ENCODE data around the gene NELFE. TPM values are rescaled to one million over a fixed set of nuclear protein-coding genes. Genes with fewer than 3 reads are reported as not detected.
"Not testable (repeated sequence)": the region's sequence is repeated elsewhere in the genome, so short reads cannot be mapped to it uniquely, and the experiment has no call there.

NELFE gene
- total and polyA plus RNA-seq, 2 experiments from 2014 or later, result 62.9 to 108 TPM

- Histone ChIP-seq H2AFZ (no peak overlapping the region), H3K79me2 (ENCODE audit: insufficient read depth) (peaks cover 33% of the 10 kb centered on the region), H3K9ac (no peak overlapping the region), H3K9me2 (ENCODE audit: insufficient read depth) (no peaks in the 10 kb centered on the region), H3K4me2 (ENCODE audit: unreplicated experiment) (no peak overlapping the region), H4K20me1 (ENCODE audit: insufficient read depth) (no peaks in the 10 kb centered on the region), H3F3A (ENCODE audit: insufficient read depth) (peaks cover 5% of the 10 kb centered on the region), H3K9me3 (ENCODE audit: low read depth) (no peaks in the 10 kb centered on the region), H3K27ac (no peak overlapping the region), H3K36me3 (ENCODE audit: low read depth) (peaks cover 11% of the 10 kb centered on the region; the same call in 1 of the 2 replicates), H3K4me1 (ENCODE audit: insufficient read depth) (peaks cover 4% of the 10 kb centered on the region; the same call in 1 of the 2 replicates), H3K4me3 (no peak overlapping the region), H3K27me3 (replicated peaks; ENCODE audit: insufficient read depth) (no peaks in the 10 kb centered on the region)
- TF ChIP-seq EZH2phosphoT487 (IDR thresholded peaks at IDR 0.05; ENCODE audit: insufficient read depth, low read depth), result no peak
- no peak for TF ChIP-seq EZH2 (IDR thresholded peaks at IDR 0.05; ENCODE audit: insufficient read depth, poor library complexity, severe bottlenecking)
- DNase-seq, result no peak
- 87 to 88% methylated on average over 12 of the region's 12 CpGs for WGBS, 2 experiments (ENCODE audit: low coverage in 1 of 2, low lambda C conversion rate in 2 of 2, missing lambda C conversion rate in 2 of 2)
- in situ Hi-C loops (cut with MboI), result no loop called here
Observed at GRCh38 chr6:31977816-31978431, 19.2 kb upstream of the NELFE start.

- H3K9ac ChIP-seq; in situ Hi-C loops (cut with MboI); H3K4me3 ChIP-seq; DNase-seq; H3K9me2 ChIP-seq (ENCODE audit: insufficient read depth); H3K27ac ChIP-seq; H3K4me1 ChIP-seq (ENCODE audit: insufficient read depth); H3K27me3 ChIP-seq (replicated peaks; ENCODE audit: insufficient read depth); H3K9me3 ChIP-seq (ENCODE audit: low read depth); H2AFZ ChIP-seq; H3K4me2 ChIP-seq (ENCODE audit: unreplicated experiment); H4K20me1 ChIP-seq (ENCODE audit: insufficient read depth): not testable (repeated sequence)
- Histone ChIP-seq H3F3A (ENCODE audit: insufficient read depth) (peaks cover 12% of the 10 kb centered on the region), H3K79me2 (ENCODE audit: insufficient read depth) (peaks cover 43% of the 10 kb centered on the region), H3K36me3 (ENCODE audit: low read depth) (peaks cover 11% of the 10 kb centered on the region; the same call in 1 of the 2 replicates)
- 90% methylated on average over 22 of the region's 30 CpGs; no CpG with 5 or more reads in 1 of the 2 experiments for WGBS, 2 experiments (ENCODE audit: low coverage in 1 of 2, low lambda C conversion rate in 2 of 2, missing lambda C conversion rate in 2 of 2)
Observed at GRCh38 chr6:31976065-31976464, 17.3 kb upstream of the NELFE start.

- Histone ChIP-seq H3K27ac (peak overlapping the region; percentile 96), H3K4me2 (ENCODE audit: unreplicated experiment) (peak overlapping the region; percentile 98), H3F3A (ENCODE audit: insufficient read depth) (peaks cover 23% of the 10 kb centered on the region), H3K9me2 (ENCODE audit: insufficient read depth) (no peaks in the 10 kb centered on the region), H3K9ac (peak overlapping the region; percentile 99), H3K4me3 (peak overlapping the region; percentile 90), H3K4me1 (ENCODE audit: insufficient read depth) (peaks cover 13% of the 10 kb centered on the region), H3K9me3 (ENCODE audit: low read depth) (no peaks in the 10 kb centered on the region), H3K79me2 (ENCODE audit: insufficient read depth) (peaks cover 51% of the 10 kb centered on the region), H3K36me3 (ENCODE audit: low read depth) (0 out of 2 replicates have a peak, but pooled peaks cover 5% of the 10 kb centered on the region), H4K20me1 (ENCODE audit: insufficient read depth) (no peaks in the 10 kb centered on the region), H3K27me3 (replicated peaks; ENCODE audit: insufficient read depth) (no peaks in the 10 kb centered on the region), H2AFZ (peak overlapping the region; percentile 60)
- 4% methylated on average over 19 of the region's 19 CpGs for WGBS, 2 experiments (ENCODE audit: low coverage in 1 of 2, low lambda C conversion rate in 2 of 2, missing lambda C conversion rate in 2 of 2)
- in situ Hi-C loops (cut with MboI), result no loop called here
- DNase-seq, result peak; percentile 87
- no peak for TF ChIP-seq EZH2 (IDR thresholded peaks at IDR 0.05; ENCODE audit: insufficient read depth, poor library complexity, severe bottlenecking)
- TF ChIP-seq EZH2phosphoT487 (IDR thresholded peaks at IDR 0.05; ENCODE audit: insufficient read depth, low read depth), result no peak
Observed at GRCh38 chr6:31972709-31973350, 14.1 kb upstream of the NELFE start.

DNA sequence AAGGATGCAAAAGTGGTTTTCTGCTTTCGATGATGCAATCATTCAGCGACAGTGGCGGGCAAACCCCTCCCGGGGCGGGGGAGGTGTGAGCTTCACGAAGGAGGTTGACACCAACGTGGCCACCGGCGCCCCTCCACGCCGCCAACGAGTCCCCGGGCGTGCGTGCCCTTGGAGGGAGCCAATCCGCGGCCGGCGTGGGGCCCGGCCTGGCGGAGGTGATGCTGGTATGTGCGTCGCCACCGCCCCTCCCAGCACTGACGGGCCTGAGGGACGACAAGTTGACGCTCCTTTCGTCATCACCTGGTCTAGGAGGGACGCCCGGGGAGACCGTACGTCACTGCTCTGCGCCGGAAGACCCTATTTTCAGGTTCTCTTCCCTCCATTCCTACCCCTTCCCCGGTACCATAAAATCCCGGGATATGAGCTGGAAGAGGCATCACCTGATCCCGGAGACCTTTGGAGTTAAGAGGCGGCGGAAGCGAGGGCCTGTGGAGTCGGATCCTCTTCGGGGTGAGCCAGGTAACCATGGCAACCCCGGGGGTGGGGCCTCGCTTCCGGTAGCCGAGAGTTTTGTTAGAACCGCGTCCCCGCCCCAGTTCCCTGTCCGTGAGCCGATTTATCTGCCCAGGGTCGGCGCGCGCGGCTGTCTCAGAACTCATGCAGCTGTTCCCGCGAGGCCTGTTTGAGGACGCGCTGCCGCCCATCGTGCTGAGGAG lies 13.4 kb upstream of the NELFE start, which contains the start of gene DXO:
DXO (minus strand) TSS at position 146 of the 716 bp plus-strand sequence. CDS start 463 bp downstream, outside the sequence.
- Histone ChIP-seq H3K79me2 (ENCODE audit: insufficient read depth) (peaks cover 56% of the 10 kb centered on the region), H3K4me3 (peak within 1 kb of the TSS; percentile 90), H3K36me3 (ENCODE audit: low read depth) (peaks cover 5% of the 10 kb centered on the region; the same call in 1 of the 2 replicates), H3K9me2 (ENCODE audit: insufficient read depth) (no peaks in the 10 kb centered on the region), H3K4me2 (ENCODE audit: unreplicated experiment) (peak within 1 kb of the TSS; percentile 98), H3K27me3 (replicated peaks; ENCODE audit: insufficient read depth) (no peaks in the 10 kb centered on the region), H4K20me1 (ENCODE audit: insufficient read depth) (no peaks in the 10 kb centered on the region), H3K9ac (peak within 1 kb of the TSS; percentile 99), H2AFZ (peak within 1 kb of the TSS; percentile 60), H3F3A (ENCODE audit: insufficient read depth) (peaks cover 23% of the 10 kb centered on the region), H3K27ac (peak within 1 kb of the TSS; percentile 96), H3K4me1 (ENCODE audit: insufficient read depth) (peaks cover 13% of the 10 kb centered on the region), H3K9me3 (ENCODE audit: low read depth) (no peaks in the 10 kb centered on the region)
- 1 to 2% methylated on average over 39 to 58 of the region's 62 CpGs for WGBS, 2 experiments (ENCODE audit: low coverage in 1 of 2, low lambda C conversion rate in 2 of 2, missing lambda C conversion rate in 2 of 2)
- in situ Hi-C loops (cut with MboI), result no loop called here
- peak; percentile 100 for DNase-seq
- TF ChIP-seq EZH2 (IDR thresholded peaks at IDR 0.05; ENCODE audit: insufficient read depth, poor library complexity, severe bottlenecking) (no peak), EZH2phosphoT487 (IDR thresholded peaks at IDR 0.05; ENCODE audit: insufficient read depth, low read depth) (no peak)

Measured in GM23248 (cell line).